Left lung (tissue), 10 donors: ENCODE results near the gene WDFY1. TPM values are rescaled to one million over a fixed set of nuclear protein-coding genes. Genes with fewer than 3 reads are reported as not detected.

ENCODE experiments used
- ATAC-seq: fragments of 200-7000 bp; cut with Tn5 transposase; one replicate; pipeline ENCODE4 v1.9.1; 2020; ENCODE audit warnings: moderate library complexity
- DNase-seq, 4 donors: peaks; one replicate each; pipeline ENCODE4 v3.0.0-alpha.2; 2013 to 2020
- H3K27ac ChIP-seq, 2 donors: fragments of 200-600 bp; sonication (generic) in 1 of 2; one replicate each; pipeline versions ENCODE4 v1.5.0 to v1.8.0; 2020 to 2021
- H3K27me3 ChIP-seq, 2 donors: fragments of 200-600 bp; sonication (generic) in 1 of 2; one replicate each; pipeline versions ENCODE4 v1.5.0 to v1.8.0; 2020 to 2021
- H3K36me3 ChIP-seq, 2 donors: fragments of 200-600 bp; sonication (generic) in 1 of 2; one replicate each; pipeline versions ENCODE4 v1.5.0 to v1.8.0; 2020 to 2021
- H3K4me1 ChIP-seq, 2 donors: fragments of 200-600 bp; one replicate each; pipeline ENCODE4 v1.8.0; 2021
- H3K4me3 ChIP-seq, 2 donors: fragments of 200-600 bp; sonication (generic) in 1 of 2; one replicate each; pipeline versions ENCODE4 v1.5.0 to v1.8.0; 2020 to 2021; ENCODE audit warnings: mild to moderate bottlenecking in 1 of 2
- H3K9me3 ChIP-seq, 2 donors: fragments of 200-600 bp; sonication (generic) in 1 of 2; one replicate each; pipeline versions ENCODE4 v1.5.0 to v1.8.0; 2020 to 2021
- CTCF ChIP-seq, 2 donors: fragments of 200-600 bp; sonication (generic) in 1 of 2; IDR thresholded peaks; one replicate each; pipeline versions ENCODE4 v1.5.0 to v1.8.0; 2021; ENCODE audit warnings: antibody characterized with exemption in 2 of 2
- intact Hi-C, 2 donors: fragments of 100-400 bp; cut with DNase I; formaldehyde crosslinking; loops; one replicate each; pipeline versions ENCODE4 v1.11.2 to v1.14.2; 2022
- polyA plus RNA-seq, 6 donors: library from polyadenylated mRNA; unstranded; fragments of 120-200 nt; gene quantifications; one replicate each; pipeline ENCODE4 v1.2.1, GENCODE V29; 2013; ENCODE audit not compliant: insufficient read length in 6 of 6
- total RNA-seq, 2 donors: library from RNA; stranded (reverse); fragmentation: NEBNext Ultra II Directional; extraction: Animal tissue kit (Norgen Biotek cat#: 25700); gene quantifications; one replicate each; pipeline ENCODE4 v1.2.1, GENCODE V29; 2021
- donor health status: DM: no; HTN: yes; CAD: no.
- donor health status: DM: no; HTN: no; CAD: no.

WDFY1 gene
- total and polyA plus RNA-seq, 8 donors, result 45.5 to 71.9 (median 67.5) TPM

GRCh38 chr2:223980397-223980735, 35.2 kb upstream of the WDFY1 start:
- H3K9me3 ChIP-seq, result no peaks in the 10 kb centered on the region
- no peak for TF ChIP-seq CTCF (IDR thresholded peaks at IDR 0.05)
- intact Hi-C loops, result no loop called here

GRCh38 chr2:223979730-223980396, 34.7 kb upstream of the WDFY1 start:
- H3K4me3 ChIP-seq, result no peak overlapping the region
- H3K27ac ChIP-seq, result no peak overlapping the region
- H3K27me3 ChIP-seq, result no peaks in the 10 kb centered on the region
- no peaks in the 10 kb centered on the region for H3K36me3 ChIP-seq
- DNase-seq, result no peak
- no peaks in the 10 kb centered on the region for H3K4me1 ChIP-seq
- TF ChIP-seq CTCF (IDR thresholded peaks at IDR 0.05), result no peak
- ATAC-seq, result no peak
- intact Hi-C loops, result no loop called here
- H3K9me3 ChIP-seq, result no peaks in the 10 kb centered on the region

More at GRCh38 chr2:223980397-223980735, 35.2 kb upstream of the WDFY1 start:
- H3K27ac ChIP-seq, result no peak overlapping the region
- H3K36me3 ChIP-seq, result no peaks in the 10 kb centered on the region
- no peak overlapping the region for H3K4me3 ChIP-seq
- H3K4me1 ChIP-seq, result no peaks in the 10 kb centered on the region
- ATAC-seq (no peak), DNase-seq (no peak)
- H3K27me3 ChIP-seq, result no peaks in the 10 kb centered on the region

GRCh38 chr2:223978451-223978850, 33.3 kb upstream of the WDFY1 start:
- ATAC-seq, result no peak

GRCh38 chr2:223976635-223977226, 31.6 kb upstream of the WDFY1 start:
- intact Hi-C loops, result no loop called here
- no peak for TF ChIP-seq CTCF (IDR thresholded peaks at IDR 0.05)
- no peak for DNase-seq

More at GRCh38 chr2:223978451-223978850, 33.3 kb upstream of the WDFY1 start:
- no peak overlapping the region for H3K4me3 ChIP-seq
- DNase-seq, result no peak
- intact Hi-C loops, result no loop called here
- no peaks in the 10 kb centered on the region for H3K4me1 ChIP-seq
- H3K27ac ChIP-seq, result no peak overlapping the region
- H3K27me3 ChIP-seq, result no peaks in the 10 kb centered on the region
- TF ChIP-seq CTCF (IDR thresholded peaks at IDR 0.05), result no peak
- no peaks in the 10 kb centered on the region for H3K9me3 ChIP-seq
- no peaks in the 10 kb centered on the region for H3K36me3 ChIP-seq

GRCh38 chr2:223973606-223974005, 28.5 kb upstream of the WDFY1 start:
- H3K36me3 ChIP-seq, result peaks cover 0 to 3% of the 10 kb centered on the region in 2 donors
- TF ChIP-seq CTCF (IDR thresholded peaks at IDR 0.05), result no peak
- intact Hi-C loops, result no loop called here
- no peaks in the 10 kb centered on the region for H3K9me3 ChIP-seq
- DNase-seq (no peak), ATAC-seq (no peak)
- H3K4me3 ChIP-seq, result no peak overlapping the region
- H3K27ac ChIP-seq, result no peak overlapping the region
- H3K4me1 ChIP-seq, result no peaks in the 10 kb centered on the region
- H3K27me3 ChIP-seq, result no peaks in the 10 kb centered on the region

More at GRCh38 chr2:223976635-223977226, 31.6 kb upstream of the WDFY1 start:
- Histone ChIP-seq H3K27me3 (no peaks in the 10 kb centered on the region), H3K9me3 (no peaks in the 10 kb centered on the region), H3K36me3 (no peaks in the 10 kb centered on the region), H3K27ac (no peak overlapping the region), H3K4me3 (no peak overlapping the region), H3K4me1 (no peaks in the 10 kb centered on the region)
- no peak for ATAC-seq
